Kidney tubule cell (primary cell): ENCODE measurements around the gene GLRX5.

Experiments
- DNase-seq: peaks from one replicate; pipeline ENCODE4 v3.0.0-alpha.2; 2018; ENCODE audit warnings: low spot score

GLRX5 gene

GRCh38 chr14:95518045-95518751, 16.7 kb upstream of the GLRX5 start:
- DNase-seq: no peak

DNA sequence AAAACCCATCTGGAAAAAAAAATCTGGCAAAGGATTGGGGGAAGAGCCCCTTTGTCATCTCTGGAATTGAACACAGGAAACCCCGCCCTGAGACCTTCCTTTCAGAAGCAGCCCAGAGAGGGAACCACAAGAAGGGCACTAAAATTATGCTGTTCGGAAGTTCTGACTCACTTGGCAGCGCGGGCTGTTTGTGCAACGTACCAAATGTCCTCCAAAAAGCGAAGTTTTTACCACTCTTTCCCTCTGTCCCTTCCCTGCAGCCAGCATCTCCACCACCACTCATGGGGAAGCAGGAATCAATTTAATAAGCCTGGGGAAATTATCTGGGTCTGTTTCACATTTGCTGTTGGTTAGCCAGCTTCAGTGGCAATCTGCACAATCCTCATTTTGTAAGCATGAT, 15.2 kb upstream of the GLRX5 start:
- no peak for DNase-seq

DNA sequence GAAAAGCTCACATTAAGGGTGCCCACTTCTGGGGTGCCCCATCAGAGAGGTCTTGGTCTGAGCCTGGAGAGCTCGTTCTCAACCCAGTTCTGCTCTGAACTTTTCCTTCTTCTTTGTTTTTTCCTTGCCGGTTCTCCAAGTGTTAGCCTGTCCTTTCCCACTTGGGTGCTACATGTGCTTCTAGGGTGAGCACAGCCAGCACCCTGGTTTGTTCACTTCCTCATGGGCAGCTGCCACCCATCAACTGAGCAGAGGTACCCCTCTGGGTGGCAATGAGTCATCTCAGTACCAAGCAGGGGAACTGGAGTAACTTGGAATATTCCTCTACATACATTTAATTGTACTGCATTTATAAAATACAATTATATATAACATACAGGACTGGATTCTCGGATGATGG, 14.5 kb upstream of the GLRX5 start:
- no peak for DNase-seq

GRCh38 chr14:95521001-95521400, 13.8 kb upstream of the GLRX5 start:
- DNase-seq: no peak

- DNase-seq: no peak
Measured at GRCh38 chr14:95522116-95522515, 12.7 kb upstream of the GLRX5 start.

DNA sequence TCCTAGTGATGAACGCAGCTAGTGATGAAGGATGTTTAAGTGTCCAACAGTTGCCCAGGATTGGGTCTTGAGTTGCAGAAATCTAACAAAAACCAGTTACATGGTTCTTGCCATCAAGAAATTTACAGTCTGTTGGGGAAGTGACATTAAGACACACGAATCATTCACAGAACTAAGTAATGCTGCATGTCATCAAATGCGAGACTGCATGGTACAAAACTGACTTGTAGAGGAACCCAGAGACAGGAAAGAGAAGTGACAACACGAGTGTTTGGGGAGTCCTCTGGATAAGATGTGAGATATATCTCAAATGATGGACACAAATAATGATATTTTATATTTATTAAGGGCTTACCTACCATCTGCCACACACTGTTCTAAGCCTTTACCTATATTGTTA, 12.3 kb upstream of the GLRX5 start:
- DNase-seq: no peak

- no peak for DNase-seq
Measured at GRCh38 chr14:95523051-95523814, 11.6 kb upstream of the GLRX5 start.

DNA sequence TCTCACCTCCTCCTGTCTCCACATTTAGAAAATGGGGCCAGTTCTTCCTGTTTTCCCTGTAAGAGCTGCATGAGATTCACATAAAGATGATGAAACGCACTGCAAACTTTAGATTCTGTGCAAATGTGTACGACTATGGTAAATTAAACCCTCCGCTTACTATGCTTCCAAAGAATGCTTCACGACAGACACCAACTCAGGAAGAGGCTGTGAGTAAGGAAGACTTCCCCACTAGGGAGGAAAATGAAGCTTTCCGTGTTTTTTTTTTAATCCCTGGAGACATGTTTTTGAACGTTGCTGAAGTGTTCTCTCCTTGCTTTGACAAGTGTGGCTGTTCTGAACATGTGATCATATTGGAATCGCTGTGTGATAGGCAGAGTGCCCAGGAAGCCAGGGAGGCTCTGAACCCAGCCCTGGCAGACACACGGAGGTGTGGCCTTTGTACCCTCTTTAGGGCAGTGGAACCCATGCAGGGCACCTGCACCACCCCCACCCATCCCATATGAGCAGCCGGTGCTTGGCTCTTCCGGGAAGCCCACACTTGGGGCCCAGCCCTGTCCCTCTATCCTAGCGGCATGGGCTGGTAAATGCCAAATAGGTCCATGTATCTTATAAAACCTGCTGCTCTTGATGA, 10.9 kb upstream of the GLRX5 start:
- no peak for DNase-seq

GRCh38 chr14:95524706-95525512, 9.9 kb upstream of the GLRX5 start:
- DNase-seq: peak; percentile 48

DNA sequence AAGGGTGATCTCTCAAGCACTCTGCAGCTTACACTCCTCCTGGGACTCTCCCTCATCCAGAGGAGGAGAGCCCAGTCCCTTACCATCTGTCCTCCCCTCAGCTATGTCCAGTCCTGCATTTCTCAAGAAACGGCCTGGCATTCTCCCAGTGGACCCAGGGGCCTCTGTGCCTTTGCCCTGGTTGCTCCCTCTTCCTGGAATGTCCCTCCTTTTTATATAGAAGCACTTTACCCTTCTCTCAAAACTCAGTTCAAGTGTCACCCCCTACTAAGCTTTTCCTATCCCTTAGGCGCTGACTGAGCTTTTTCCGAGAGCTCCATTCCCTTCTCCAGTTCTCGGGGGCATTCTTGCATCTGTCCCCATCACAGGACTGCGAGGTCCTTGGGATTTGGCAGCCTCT, 8.9 kb upstream of the GLRX5 start:
- no peak for DNase-seq

- DNase-seq: no peak
Measured at GRCh38 chr14:95526483-95527386, 8.1 kb upstream of the GLRX5 start.

GRCh38 chr14:95527387-95528002, 7.4 kb upstream of the GLRX5 start:
- DNase-seq: peak; percentile 61

DNA sequence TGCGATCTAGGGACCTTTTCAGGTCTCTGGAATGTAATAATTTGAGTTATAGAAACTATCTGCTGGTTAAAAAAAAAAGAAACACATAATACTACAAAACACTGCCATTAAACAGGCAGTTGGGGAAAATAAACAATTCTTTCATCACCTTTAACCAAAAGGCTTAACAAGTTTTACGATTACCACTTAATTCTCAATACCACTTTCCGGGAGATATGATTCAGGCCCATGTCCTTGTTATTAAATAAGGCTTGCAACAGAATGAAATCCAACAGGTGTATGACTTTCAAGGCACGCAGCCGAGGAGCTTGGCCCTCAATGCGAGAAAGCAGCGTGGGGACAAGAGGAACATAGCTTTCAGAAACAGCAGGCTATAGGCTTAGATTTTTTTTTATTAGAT, 5.6 kb upstream of the GLRX5 start:
- no peak for DNase-seq

DNA sequence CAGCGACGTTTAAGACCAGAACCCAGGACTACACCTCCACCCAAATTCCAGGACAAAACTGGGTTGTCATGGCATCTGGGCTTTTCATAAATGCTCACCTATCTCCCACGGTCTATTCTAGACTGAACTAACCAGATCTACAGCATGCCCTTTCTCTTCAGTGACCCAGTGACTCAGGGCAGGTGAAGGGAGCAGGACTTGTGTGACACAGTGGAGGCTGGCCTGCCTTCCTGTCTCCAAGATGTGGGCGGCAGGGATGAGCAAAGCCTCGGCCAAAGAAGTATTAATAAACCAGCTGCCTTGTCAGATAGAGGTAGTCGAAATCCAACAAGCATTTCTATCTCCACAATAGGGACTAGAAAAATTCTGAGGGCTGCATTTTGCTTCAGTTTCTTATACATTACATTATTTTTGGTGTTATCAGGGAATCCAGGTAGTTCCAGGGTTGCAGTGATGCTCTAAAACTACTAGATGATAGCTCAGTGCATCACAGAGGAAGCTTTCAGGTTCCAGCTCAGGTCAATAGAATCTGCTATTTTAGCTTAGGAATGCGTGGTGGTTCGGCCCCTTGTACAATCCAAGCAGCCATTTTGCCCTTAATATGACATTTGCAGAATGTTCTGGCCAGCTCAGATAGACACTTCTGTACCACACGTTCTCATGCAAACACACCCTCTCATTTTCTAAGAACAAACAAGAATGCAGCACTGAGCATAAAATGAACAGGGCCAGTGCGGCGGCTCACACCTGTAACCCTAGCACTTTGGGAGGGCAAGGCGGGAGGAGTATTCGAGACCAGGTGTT, 4.2 kb upstream of the GLRX5 start:
- peak; percentile 58 for DNase-seq

DNA sequence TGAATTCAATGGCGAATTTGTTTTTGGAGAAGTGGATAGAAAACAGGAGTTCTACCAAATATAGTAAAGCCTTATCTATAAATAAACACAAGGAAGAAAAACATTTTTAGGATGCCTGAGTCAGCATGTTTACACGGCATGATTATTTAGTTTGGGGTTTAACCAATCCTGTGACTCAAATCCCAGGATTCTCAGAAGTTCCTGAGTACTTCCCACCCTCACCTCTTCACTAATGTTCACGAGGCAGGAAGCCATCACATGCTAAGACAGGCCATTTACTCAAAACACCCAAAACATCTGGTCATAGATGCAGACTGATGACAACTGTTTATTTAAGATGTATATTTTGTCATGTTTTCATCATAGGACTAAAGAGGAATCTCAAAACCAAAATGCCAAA, 3.4 kb upstream of the GLRX5 start:
- peak; percentile 32 for DNase-seq

DNA sequence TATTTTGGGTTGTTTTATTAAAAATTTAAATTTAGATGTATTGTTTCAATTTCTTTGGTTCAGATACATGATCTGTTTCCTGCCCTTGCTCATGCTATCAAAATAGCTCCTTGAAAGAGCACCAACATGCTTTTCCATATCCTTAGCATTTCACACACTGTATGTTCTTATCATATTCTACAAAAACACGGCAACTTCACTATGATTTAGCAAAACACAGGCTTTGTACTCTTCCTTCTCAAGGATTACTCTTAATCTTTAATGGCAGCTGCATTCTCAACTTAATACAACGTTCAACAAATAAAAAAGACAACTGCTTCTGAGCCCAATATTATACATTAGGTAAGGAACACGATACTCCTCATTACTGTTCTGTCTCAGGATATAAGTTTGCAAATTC, 2.9 kb upstream of the GLRX5 start:
- no peak for DNase-seq

DNA sequence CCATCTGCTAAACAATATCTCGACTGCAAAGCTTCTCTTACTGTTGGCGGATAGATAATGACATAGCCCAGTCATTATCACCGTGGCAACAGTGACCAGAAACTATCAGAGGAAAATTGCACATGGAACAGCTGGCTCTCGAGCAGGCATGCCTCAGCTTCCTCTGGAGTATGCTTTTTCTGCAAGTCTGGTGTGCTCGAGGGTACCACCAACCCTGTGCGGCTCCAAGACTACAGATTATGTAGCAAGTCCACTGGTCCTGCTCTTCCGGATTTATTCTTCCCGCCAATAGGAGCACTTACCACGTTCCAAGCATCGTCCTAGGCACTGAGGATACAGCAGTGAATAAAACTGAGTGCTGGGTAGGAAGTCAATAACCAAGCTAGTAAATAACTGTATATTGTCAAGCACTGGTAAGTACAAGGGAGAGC, 1.4 kb upstream of the GLRX5 start:
- peak; percentile 42 for DNase-seq

GRCh38 chr14:95533822-95534221, 1.0 kb upstream of the GLRX5 start:
- no peak for DNase-seq

DNA sequence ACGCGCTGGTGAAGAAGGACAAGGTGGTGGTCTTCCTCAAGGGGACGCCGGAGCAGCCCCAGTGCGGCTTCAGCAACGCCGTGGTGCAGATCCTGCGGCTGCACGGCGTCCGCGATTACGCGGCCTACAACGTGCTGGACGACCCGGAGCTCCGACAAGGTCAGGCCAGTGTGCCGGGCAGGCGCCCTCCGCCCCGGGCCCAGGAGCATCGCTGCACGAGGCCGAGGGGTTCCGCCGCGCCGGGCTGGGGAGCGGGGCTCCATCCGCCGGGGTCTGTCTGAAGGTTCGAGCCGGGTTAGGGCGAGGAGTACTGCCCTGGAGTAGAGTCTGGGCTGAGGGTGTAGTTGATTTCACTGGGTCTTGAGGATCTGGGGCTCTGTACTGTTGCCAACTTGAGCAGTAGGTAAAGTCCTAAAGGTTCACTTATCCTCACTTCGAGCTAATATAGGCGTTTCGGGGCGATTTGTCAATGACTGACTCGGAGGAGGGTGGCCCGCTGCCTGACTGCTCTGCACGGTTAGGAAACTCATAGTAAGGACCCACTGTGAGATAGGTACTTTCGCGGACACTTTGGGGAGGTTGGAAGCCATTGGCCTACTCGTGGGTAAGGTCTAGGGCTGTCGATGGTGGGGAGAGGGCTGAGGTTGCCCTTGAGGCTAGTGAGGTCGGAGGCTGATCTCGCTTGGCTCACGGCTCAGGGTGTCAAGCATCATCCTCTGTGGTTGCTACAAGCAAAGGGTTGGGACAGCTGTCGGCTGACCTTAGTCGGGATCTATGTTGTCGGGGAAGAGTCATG, 574 bp downstream of the GLRX5 start:
- peak; percentile 12 for DNase-seq
